GM19324 (cell line): ENCODE results near the gene CLASP1.
"Not testable (repeated sequence)": the region's sequence is repeated elsewhere in the genome, so short reads cannot be mapped to it uniquely, and the experiment has no call there.

Source experiments
- ATAC-seq: cut with Tn5 transposase; IDR thresholded peaks from one replicate; pipeline ENCODE4 v1.9.1; 2021; ENCODE audit warnings: mild to moderate bottlenecking, moderate library complexity; ENCODE audit not compliant: unreplicated experiment, low FRiP score

CLASP1 gene

GRCh38 chr2:121340926-121341325 is 308.3 kb downstream of the CLASP1 start:
- ATAC-seq, result no peak

- ATAC-seq, result no peak
These were observed 311.0 kb downstream of the CLASP1 start for GRCh38 chr2:121338281-121338680.

GRCh38 chr2:121336528-121337294 is 312.6 kb downstream of the CLASP1 start:
- ATAC-seq, result no peak

- no peak for ATAC-seq
These were observed 313.7 kb downstream of the CLASP1 start for GRCh38 chr2:121335294-121336290.

GRCh38 chr2:121334581-121335293 is 314.5 kb downstream of the CLASP1 start:
- no peak for ATAC-seq

GRCh38 chr2:121333834-121334558 is 315.3 kb downstream of the CLASP1 start:
- no peak for ATAC-seq

- no peak for ATAC-seq
These were observed 316.0 kb downstream of the CLASP1 start for GRCh38 chr2:121333231-121333630.

GRCh38 chr2:121331324-121331723 is 317.9 kb downstream of the CLASP1 start:
- not testable (repeated sequence) for ATAC-seq

- ATAC-seq, result no peak
These were observed 318.3 kb downstream of the CLASP1 start for GRCh38 chr2:121330921-121331320.

- ATAC-seq, result no peak
These were observed 319.5 kb downstream of the CLASP1 start for GRCh38 chr2:121329786-121330185.

GRCh38 chr2:121326628-121327027 is 322.6 kb downstream of the CLASP1 start:
- no peak for ATAC-seq

- ATAC-seq, result no peak
These were observed 324.7 kb downstream of the CLASP1 start for GRCh38 chr2:121324601-121325000.

- ATAC-seq, result no peak
These were observed 327.8 kb downstream of the CLASP1 start for GRCh38 chr2:121321476-121321875.

- no peak for ATAC-seq
These were observed 329.3 kb downstream of the CLASP1 start for GRCh38 chr2:121319941-121320340.

- no peak for ATAC-seq
These were observed 332.3 kb downstream of the CLASP1 start for GRCh38 chr2:121316986-121317385.

GRCh38 chr2:121313701-121314100 is 335.6 kb downstream of the CLASP1 start:
- ATAC-seq, result not testable (repeated sequence)

- no peak for ATAC-seq
These were observed 339.5 kb downstream of the CLASP1 start for GRCh38 chr2:121309801-121310200.

GRCh38 chr2:121309323-121309722 is 339.9 kb downstream of the CLASP1 start:
- ATAC-seq, result no peak

GRCh38 chr2:121307048-121307447 is 342.2 kb downstream of the CLASP1 start:
- ATAC-seq, result no peak

- ATAC-seq, result no peak
These were observed 344.3 kb downstream of the CLASP1 start for GRCh38 chr2:121304941-121305340.
